Loucy (cell line): ENCODE results near the gene IDH2.
"Not testable (repeated sequence)": the region's sequence is repeated elsewhere in the genome, so short reads cannot be mapped to it uniquely, and the experiment has no call there.

Source experiments
- H2AFZ ChIP-seq: fragments of 200-600 bp; sonication (generic); 2 replicates; pipeline ENCODE4 v1.6.0; 2016; ENCODE audit warnings: antibody characterized with exemption, mild to moderate bottlenecking, low read length, moderate library complexity
- H3F3A ChIP-seq: fragments of 200-600 bp; 2 replicates; pipeline ENCODE4 v1.6.0; 2016; ENCODE audit warnings: antibody characterized with exemption, low read depth, mild to moderate bottlenecking
- H3K27me3 ChIP-seq: fragments of 200-600 bp; sonication (generic); 2 replicates; pipeline ENCODE4 v1.6.1; 2014; ENCODE audit warnings: low read length, mild to moderate bottlenecking; ENCODE audit not compliant: insufficient read depth, poor library complexity, severe bottlenecking
- H3K36me3 ChIP-seq: fragments of 200-600 bp; sonication (generic); 2 replicates; pipeline ENCODE4 v1.6.1; 2016; ENCODE audit warnings: low read length; ENCODE audit not compliant: insufficient read depth
- H3K4me1 ChIP-seq: fragments of 200-600 bp; sonication (generic); 2 replicates; pipeline ENCODE4 v1.5.1; 2014; ENCODE audit warnings: low read length, mild to moderate bottlenecking; ENCODE audit not compliant: insufficient read depth, poor library complexity, severe bottlenecking
- H3K4me2 ChIP-seq: fragments of 200-600 bp; sonication (generic); 2 replicates; pipeline ENCODE4 v1.6.0; 2014; ENCODE audit warnings: antibody characterized with exemption, low read length, low read depth, mild to moderate bottlenecking; ENCODE audit not compliant: poor library complexity, severe bottlenecking
- H3K4me3 ChIP-seq: fragments of 200-600 bp; sonication (generic); 2 replicates; pipeline ENCODE4 v1.5.1; 2014; ENCODE audit warnings: low read length, mild to moderate bottlenecking, mixed read lengths; ENCODE audit not compliant: poor library complexity, severe bottlenecking
- H3K79me2 ChIP-seq: fragments of 200-600 bp; sonication (generic); 2 replicates; pipeline ENCODE4 v1.6.1; 2014; ENCODE audit warnings: low read length; ENCODE audit not compliant: insufficient read depth
- H3K9ac ChIP-seq: fragments of 200-600 bp; sonication (generic); 2 replicates; pipeline ENCODE4 v1.6.0; 2014; ENCODE audit warnings: mild to moderate bottlenecking, low read depth, low read length, moderate library complexity; ENCODE audit not compliant: poor library complexity, severe bottlenecking
- H3K9me2 ChIP-seq: fragments of 200-600 bp; sonication (generic); replicated peaks from 2 replicates; pipeline ENCODE4 v1.6.1; 2016; ENCODE audit warnings: low read depth, low read length, mixed read lengths
- H3K9me3 ChIP-seq: fragments of 200-600 bp; sonication (generic); 2 replicates; pipeline ENCODE4 v1.6.1; 2014; ENCODE audit warnings: mild to moderate bottlenecking, antibody characterized with exemption, low read length, low read depth; ENCODE audit not compliant: insufficient read depth
- H4K20me1 ChIP-seq: fragments of 200-600 bp; sonication (generic); 2 replicates; pipeline ENCODE4 v1.6.0; 2014; ENCODE audit warnings: antibody characterized with exemption, low read length, mild to moderate bottlenecking; ENCODE audit not compliant: insufficient read depth, poor library complexity, severe bottlenecking
- EZH2phosphoT487 ChIP-seq: fragments of 200-600 bp; IDR thresholded peaks from 2 replicates; pipeline ENCODE4 v1.6.1; 2018; ENCODE audit warnings: antibody characterized with exemption, mild to moderate bottlenecking, moderate library complexity, borderline replicate concordance
- TF ChIP-seq, protein P1 (sequence below): fragments of 200-600 bp; sonication (generic); conservative IDR thresholded peaks from 2 replicates; pipeline ENCODE4 v1.5.1; 2014; ENCODE audit warnings: mild to moderate bottlenecking, antibody characterized with exemption, low read length

IDH2 gene

DNA sequence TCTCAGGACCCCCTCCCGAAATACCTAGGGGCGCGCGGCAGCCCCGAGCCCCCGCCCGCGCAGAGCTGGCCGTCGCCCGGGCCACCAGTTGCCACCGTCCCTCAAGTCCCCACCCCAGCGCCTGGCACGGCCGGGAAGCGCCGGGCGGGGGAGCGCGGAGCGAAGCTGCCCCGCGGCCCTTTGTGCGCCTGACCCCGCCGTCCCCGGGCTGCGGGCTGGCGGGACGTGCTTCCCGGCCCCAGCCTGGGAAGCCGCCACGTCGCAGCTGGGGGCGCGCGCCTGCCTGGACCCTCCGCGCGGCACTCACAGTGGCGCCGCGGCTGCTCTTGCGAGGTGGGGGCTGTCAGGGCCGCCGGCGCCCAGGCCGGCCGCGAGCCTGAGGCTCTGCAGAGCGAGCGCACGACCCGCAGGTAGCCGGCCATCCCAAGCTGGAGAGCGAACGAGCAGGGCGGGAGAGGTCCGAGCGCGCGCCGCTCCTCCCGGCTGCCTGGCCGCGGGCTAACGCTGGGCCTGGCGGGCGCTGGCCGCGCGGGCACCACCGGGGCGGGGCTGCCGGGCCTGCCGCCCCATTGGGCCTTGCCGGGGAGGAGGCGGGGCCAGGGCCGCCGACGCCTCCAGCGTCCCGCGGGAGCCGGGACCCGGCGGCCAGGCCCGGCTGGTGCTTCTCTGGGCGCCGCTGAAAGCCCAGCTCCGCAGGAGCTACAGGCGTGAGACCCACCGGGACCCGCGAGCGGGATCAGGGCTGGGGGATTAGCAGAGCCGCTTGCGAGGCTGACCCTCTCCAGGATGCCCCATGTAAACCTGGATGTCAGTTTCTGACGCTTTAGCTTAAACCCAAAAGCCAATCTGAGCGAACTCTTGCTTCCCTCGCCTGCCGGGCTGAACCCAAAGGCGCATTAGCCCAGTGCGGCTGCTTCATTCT is at the start of gene IDH2:
Gene IDH2, minus strand, starts transcription at position 500 of the 922 bp plus-strand sequence. Its CDS starts 78 bp downstream, at position 422.
- H4K20me1 ChIP-seq, result peaks cover 28% of the 10 kb centered on the region
- H3K4me1 ChIP-seq, result peaks cover 40% of the 10 kb centered on the region
- no peaks in the 10 kb centered on the region for H3K9me3 ChIP-seq
- peak within 1 kb of the TSS; percentile 94 for H3K4me2 ChIP-seq
- no peaks in the 10 kb centered on the region for H3K36me3 ChIP-seq
- no peaks in the 10 kb centered on the region for H3K9me2 ChIP-seq
- H2AFZ ChIP-seq, result peak within 1 kb of the TSS; percentile 90
- no peak for TF ChIP-seq EZH2phosphoT487
- peak within 1 kb of the TSS; percentile 94 for H3K9ac ChIP-seq
- H3K27me3 ChIP-seq, result no peaks in the 10 kb centered on the region
- peaks cover 47% of the 10 kb centered on the region for H3K79me2 ChIP-seq
- H3F3A ChIP-seq, result 0 out of 2 replicates have a peak, but pooled peaks cover 3% of the 10 kb centered on the region
- peak within 1 kb of the TSS; percentile 93 for H3K4me3 ChIP-seq

DNA sequence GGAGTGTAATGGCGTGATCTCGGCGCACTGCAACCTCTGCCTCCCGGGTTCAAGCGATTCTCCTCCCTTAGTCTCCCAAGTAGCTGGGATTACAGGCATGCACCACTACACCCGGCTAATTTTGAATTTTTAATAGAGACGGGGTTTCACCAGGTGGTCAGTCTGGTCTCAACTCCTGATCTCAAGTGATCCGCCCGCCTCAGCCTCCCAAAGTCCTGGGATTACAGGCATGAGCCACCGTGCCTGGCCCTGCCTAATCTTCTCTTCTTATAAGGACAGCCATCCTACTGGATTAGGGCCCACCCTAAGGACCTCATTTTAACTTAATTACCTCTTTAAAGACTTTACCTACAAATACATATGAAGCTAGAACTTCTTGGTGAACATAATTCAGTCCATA is 48.3 kb upstream of the IDH2 start:
- not testable (repeated sequence) for H3K9me2 ChIP-seq, H3K79me2 ChIP-seq, H3K36me3 ChIP-seq, H2AFZ ChIP-seq, H3K4me3 ChIP-seq, H3K4me2 ChIP-seq, H3F3A ChIP-seq, H3K4me1 ChIP-seq, H4K20me1 ChIP-seq, H3K9ac ChIP-seq, H3K9me3 ChIP-seq, H3K27me3 ChIP-seq

DNA sequence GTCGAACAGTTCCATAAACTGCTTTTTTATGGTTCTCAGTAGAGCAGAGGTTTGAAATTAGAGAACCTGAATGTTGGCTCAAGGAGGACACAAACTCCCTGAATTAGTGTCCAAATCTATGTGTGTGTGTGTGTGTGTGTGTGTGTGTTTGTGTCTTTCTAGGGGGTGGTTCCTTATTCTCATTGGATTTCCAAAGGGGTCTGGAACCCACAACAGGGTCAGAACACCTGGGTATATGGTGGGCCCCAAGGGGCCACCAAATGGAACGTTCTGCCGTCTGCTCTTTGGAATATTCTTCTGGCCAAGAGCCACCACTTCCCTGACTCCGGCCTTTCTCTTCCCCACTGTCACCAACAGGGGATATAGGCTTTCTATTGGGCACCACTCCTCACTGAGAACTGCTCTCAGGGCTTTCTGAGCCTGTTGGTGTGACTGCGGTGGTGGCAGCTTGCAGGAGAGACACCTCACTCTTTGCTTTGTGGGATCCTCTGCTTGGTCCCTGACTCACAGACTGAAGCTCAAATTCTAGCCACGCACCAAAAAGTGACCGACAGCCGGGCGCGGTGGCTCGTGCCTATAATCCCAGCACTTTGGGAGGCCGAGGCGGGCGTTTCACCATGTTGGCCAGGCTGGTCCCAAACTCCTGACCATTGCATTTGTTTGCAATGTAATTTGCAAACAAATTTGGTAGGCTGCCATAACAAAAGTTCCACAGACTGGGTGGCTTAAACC is 47.5 kb upstream of the IDH2 start:
- Histone ChIP-seq H3K4me2 (no peak overlapping the region), H3K36me3 (no peaks in the 10 kb centered on the region), H4K20me1 (no peaks in the 10 kb centered on the region), H3F3A (no peaks in the 10 kb centered on the region), H3K9ac (no peak overlapping the region), H3K4me3 (no peak overlapping the region), H2AFZ (0 out of 2 replicates have a peak overlapping the region, but pooled peaks have one; percentile 60), H3K4me1 (no peaks in the 10 kb centered on the region), H3K9me2 (no peaks in the 10 kb centered on the region), H3K9me3 (no peaks in the 10 kb centered on the region), H3K79me2 (no peaks in the 10 kb centered on the region), H3K27me3 (no peaks in the 10 kb centered on the region)
- no peak for TF ChIP-seq EZH2phosphoT487
- TF ChIP-seq, protein P1, sequence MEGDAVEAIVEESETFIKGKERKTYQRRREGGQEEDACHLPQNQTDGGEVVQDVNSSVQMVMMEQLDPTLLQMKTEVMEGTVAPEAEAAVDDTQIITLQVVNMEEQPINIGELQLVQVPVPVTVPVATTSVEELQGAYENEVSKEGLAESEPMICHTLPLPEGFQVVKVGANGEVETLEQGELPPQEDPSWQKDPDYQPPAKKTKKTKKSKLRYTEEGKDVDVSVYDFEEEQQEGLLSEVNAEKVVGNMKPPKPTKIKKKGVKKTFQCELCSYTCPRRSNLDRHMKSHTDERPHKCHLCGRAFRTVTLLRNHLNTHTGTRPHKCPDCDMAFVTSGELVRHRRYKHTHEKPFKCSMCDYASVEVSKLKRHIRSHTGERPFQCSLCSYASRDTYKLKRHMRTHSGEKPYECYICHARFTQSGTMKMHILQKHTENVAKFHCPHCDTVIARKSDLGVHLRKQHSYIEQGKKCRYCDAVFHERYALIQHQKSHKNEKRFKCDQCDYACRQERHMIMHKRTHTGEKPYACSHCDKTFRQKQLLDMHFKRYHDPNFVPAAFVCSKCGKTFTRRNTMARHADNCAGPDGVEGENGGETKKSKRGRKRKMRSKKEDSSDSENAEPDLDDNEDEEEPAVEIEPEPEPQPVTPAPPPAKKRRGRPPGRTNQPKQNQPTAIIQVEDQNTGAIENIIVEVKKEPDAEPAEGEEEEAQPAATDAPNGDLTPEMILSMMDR, result no peak

DNA sequence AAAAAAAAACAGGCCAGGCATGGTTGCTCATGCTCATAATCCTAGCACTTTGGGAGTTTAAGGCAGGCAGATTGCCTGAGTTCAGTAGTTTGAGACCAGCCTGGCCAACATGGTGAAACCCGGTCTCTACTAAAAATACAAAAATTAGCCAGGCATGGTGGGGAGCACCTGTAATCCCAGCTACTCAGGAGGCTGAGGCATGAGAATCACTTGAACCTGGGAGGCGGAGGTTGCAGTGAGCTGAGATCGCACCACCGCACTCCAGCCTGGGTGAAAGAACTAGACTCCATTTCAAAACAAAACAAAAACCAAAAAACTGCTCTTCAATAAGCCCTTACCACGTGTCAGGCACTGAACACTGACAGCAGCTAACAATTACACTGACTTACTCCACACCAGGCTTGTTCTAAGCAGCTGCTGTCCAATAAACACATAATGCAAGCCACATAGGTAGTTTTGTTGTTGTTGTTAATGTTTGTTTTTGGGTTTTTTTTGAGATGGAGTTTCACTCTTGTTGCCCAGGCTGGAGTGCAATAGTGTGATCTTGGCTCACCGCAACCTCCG is 44.0 kb upstream of the IDH2 start:
- H3K36me3 ChIP-seq, H3F3A ChIP-seq, H4K20me1 ChIP-seq, H3K4me3 ChIP-seq, H3K27me3 ChIP-seq, H3K9me2 ChIP-seq, H3K9me3 ChIP-seq, H3K4me2 ChIP-seq, H2AFZ ChIP-seq, H3K79me2 ChIP-seq, H3K4me1 ChIP-seq, H3K9ac ChIP-seq: not testable (repeated sequence)
